Parathyroid adenoma (tissue), 2 donors: Measurements from ENCODE around the gene PRAME.
"Not testable (repeated sequence)": the region's sequence is repeated elsewhere in the genome, so short reads cannot be mapped to it uniquely, and the experiment has no call there.

Source experiments
- H2AFZ ChIP-seq: fragments of 300-600 bp; sonication (generic); one replicate; pipeline ENCODE4 v1.7.0; 2017; ENCODE audit warnings: antibody characterized with exemption, mild to moderate bottlenecking
- H3K27ac ChIP-seq: fragments of 300-600 bp; sonication (generic); one replicate; pipeline ENCODE4 v1.7.0; 2017
- H3K27me3 ChIP-seq: fragments of 300-600 bp; sonication (generic); one replicate; pipeline ENCODE4 v1.7.0; 2017; ENCODE audit warnings: low read length; ENCODE audit not compliant: control insufficient read depth, insufficient read depth
- H3K36me3 ChIP-seq: fragments of 300-600 bp; sonication (generic); one replicate; pipeline ENCODE4 v1.7.0; 2017; ENCODE audit warnings: low read length; ENCODE audit not compliant: control insufficient read depth, insufficient read depth
- H3K4me1 ChIP-seq: fragments of 300-600 bp; sonication (generic); one replicate; pipeline ENCODE4 v1.7.0; 2017; ENCODE audit warnings: control low read depth
- H3K4me2 ChIP-seq: fragments of 300-600 bp; sonication (generic); one replicate; pipeline ENCODE4 v1.7.0; 2017; ENCODE audit warnings: low read length
- H3K4me3 ChIP-seq: fragments of 300-600 bp; sonication (generic); one replicate; pipeline ENCODE4 v1.7.0; 2017; ENCODE audit warnings: low read depth, low read length
- H3K79me2 ChIP-seq: fragments of 300-600 bp; sonication (generic); one replicate; pipeline ENCODE4 v1.7.0; 2017; ENCODE audit warnings: control low read depth
- H3K9ac ChIP-seq: fragments of 300-600 bp; sonication (generic); one replicate; pipeline ENCODE4 v1.7.0; 2017; ENCODE audit warnings: mild to moderate bottlenecking
- H3K9me3 ChIP-seq: fragments of 300-600 bp; sonication (generic); one replicate; pipeline ENCODE4 v1.7.0; 2017; ENCODE audit warnings: low read length; ENCODE audit not compliant: control insufficient read depth
- TF ChIP-seq, protein P1 (sequence below): fragments of 300-600 bp; sonication (generic); IDR thresholded peaks from one replicate; pipeline ENCODE4 v1.7.0; 2017; ENCODE audit warnings: antibody characterized with exemption, mild to moderate bottlenecking
- donor health status: primary hyperparathyroidism.

PRAME gene

DNA sequence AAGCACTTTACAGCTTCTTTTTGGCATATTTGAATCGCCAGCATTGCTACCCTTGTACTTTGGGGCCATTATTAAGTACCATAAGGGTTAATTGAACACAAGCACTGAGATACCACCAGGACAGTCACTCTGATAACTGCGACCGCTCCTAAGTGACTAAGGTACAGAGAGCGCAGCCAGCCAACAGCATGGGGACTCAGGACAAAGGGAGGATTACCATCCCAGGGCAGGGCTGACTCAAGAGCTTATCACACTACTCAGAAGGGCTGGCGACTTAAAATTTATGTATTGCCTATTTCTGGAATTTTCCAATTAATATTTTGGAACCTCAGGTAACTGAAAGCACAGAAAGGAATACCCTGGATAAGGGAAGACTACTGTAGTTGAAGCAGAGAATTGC lies 39.5 kb downstream of the PRAME start:
- Histone ChIP-seq H2AFZ (no peak overlapping the region), H3K4me3 (no peak overlapping the region), H3K9me3 (no peaks in the 10 kb centered on the region), H3K9ac (no peak overlapping the region), H3K27me3 (no peaks in the 10 kb centered on the region), H3K36me3 (no peaks in the 10 kb centered on the region), H3K79me2 (no peaks in the 10 kb centered on the region), H3K27ac (no peak overlapping the region), H3K4me2 (no peak overlapping the region), H3K4me1 (no peaks in the 10 kb centered on the region)
- TF ChIP-seq, protein P1, sequence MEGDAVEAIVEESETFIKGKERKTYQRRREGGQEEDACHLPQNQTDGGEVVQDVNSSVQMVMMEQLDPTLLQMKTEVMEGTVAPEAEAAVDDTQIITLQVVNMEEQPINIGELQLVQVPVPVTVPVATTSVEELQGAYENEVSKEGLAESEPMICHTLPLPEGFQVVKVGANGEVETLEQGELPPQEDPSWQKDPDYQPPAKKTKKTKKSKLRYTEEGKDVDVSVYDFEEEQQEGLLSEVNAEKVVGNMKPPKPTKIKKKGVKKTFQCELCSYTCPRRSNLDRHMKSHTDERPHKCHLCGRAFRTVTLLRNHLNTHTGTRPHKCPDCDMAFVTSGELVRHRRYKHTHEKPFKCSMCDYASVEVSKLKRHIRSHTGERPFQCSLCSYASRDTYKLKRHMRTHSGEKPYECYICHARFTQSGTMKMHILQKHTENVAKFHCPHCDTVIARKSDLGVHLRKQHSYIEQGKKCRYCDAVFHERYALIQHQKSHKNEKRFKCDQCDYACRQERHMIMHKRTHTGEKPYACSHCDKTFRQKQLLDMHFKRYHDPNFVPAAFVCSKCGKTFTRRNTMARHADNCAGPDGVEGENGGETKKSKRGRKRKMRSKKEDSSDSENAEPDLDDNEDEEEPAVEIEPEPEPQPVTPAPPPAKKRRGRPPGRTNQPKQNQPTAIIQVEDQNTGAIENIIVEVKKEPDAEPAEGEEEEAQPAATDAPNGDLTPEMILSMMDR: no peak

DNA sequence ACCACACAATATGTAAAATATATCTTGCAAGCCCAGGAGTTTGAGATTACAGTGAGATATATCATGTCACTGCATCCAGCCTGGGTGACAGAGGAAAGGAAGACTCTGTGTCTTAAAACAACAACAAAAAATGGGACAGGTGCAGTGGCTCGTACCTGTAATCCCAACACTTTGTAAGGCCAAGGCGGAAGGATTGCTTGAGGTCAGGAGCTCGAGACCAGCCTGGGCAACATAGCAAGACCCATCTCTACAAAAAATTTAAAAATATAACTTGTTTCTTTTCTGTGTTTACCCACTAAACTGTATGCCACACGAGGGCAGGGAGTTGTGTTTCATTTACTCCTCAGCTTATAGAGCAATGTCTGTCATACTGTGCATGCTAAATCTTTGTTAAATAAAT lies 42.1 kb downstream of the PRAME start:
- Histone ChIP-seq H3K36me3 (no peaks in the 10 kb centered on the region), H3K27ac (no peak overlapping the region), H2AFZ (no peak overlapping the region), H3K27me3 (no peaks in the 10 kb centered on the region), H3K9ac (no peak overlapping the region), H3K79me2 (no peaks in the 10 kb centered on the region), H3K4me2 (no peak overlapping the region), H3K4me3 (no peak overlapping the region), H3K4me1 (no peaks in the 10 kb centered on the region), H3K9me3 (no peaks in the 10 kb centered on the region)
- TF ChIP-seq, protein P1: no peak

DNA sequence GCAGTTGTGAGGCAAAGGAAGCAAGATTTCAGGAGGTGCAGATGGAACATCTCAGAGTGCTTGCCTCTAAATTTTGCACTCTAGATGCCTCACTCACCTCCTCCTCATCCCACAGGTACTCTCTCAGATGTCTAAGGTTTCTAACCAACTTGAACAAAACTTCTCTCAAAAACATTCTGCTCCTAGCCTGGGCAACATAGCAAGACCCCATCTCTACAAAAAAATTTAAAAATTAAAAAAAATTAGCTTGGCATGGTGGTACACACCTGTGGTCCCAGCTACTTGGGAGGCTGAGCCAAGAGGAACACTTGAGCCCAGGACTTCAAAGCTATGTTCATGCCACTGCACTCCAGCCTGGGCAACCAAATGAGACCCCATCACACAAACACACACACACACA lies 43.2 kb downstream of the PRAME start:
- Histone ChIP-seq H3K4me3 (no peak overlapping the region), H3K4me1 (no peaks in the 10 kb centered on the region), H2AFZ (no peak overlapping the region), H3K79me2 (no peaks in the 10 kb centered on the region), H3K4me2 (no peak overlapping the region), H3K9ac (no peak overlapping the region), H3K27me3 (no peaks in the 10 kb centered on the region), H3K27ac (no peak overlapping the region), H3K9me3 (no peaks in the 10 kb centered on the region), H3K36me3 (no peaks in the 10 kb centered on the region)
- TF ChIP-seq, protein P1: no peak

DNA sequence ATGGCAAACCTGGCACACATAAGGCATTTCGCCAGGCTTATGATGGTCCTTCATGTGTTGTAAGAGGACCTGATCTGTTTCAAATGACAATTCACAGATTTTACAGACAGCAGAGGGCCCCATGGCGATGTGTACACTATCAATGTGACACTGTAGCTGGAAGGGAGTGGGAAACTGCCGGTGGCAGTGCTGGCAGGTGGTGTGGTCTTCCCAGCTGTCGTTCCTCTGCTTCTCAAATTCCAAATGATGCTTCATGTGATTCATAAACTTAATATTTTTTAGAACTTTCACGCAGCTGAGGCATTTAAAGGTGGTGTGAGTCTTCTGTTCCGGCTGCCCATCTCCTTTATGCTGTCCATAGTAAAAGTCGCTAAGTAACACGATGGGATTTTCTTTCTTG lies 44.6 kb downstream of the PRAME start:
- H3K27ac ChIP-seq, H3K4me1 ChIP-seq, H3K27me3 ChIP-seq, H3K9ac ChIP-seq, H2AFZ ChIP-seq, H3K9me3 ChIP-seq, H3K79me2 ChIP-seq, H3K4me2 ChIP-seq, H3K36me3 ChIP-seq, H3K4me3 ChIP-seq: not testable (repeated sequence)

DNA sequence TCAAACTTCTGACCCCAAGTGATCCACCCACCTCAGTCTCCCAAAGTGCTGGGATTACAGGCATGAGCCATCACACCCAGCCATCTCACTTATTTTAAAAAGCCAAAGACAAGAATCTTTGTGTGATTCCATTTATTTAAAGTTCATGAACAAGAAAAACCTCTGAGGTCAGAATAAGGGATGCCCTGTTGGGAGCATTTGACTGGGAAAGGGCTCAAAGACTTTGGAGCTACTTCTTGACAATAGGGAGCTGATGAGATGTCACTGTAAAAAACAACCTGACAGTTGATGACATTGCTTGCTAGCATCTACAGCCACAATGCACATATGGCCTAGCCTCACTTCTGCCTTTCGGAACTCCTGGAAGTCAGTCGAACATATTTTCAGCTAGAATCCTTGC lies 45.4 kb downstream of the PRAME start:
- Histone ChIP-seq H3K4me1 (no peaks in the 10 kb centered on the region), H3K4me3 (no peak overlapping the region), H3K9me3 (no peaks in the 10 kb centered on the region), H3K27me3 (no peaks in the 10 kb centered on the region), H3K4me2 (no peak overlapping the region), H3K36me3 (no peaks in the 10 kb centered on the region), H2AFZ (no peak overlapping the region), H3K79me2 (no peaks in the 10 kb centered on the region), H3K27ac (no peak overlapping the region), H3K9ac (no peak overlapping the region)
- TF ChIP-seq, protein P1: no peak
